ENCODE data around the gene DCDC1. TPM values are rescaled to one million over a fixed set of nuclear protein-coding genes. Genes with fewer than 3 reads are reported as not detected.

Gene DCDC1
- polyA plus RNA-seq, 6 donors from 2014 or later, result not detected

- no peaks in the 10 kb centered on the region for H3K9me3 Mint-ChIP-seq
- ATAC-seq (ENCODE audit: low read depth in 2 of 2), result no peak
- H3K27ac Mint-ChIP-seq, result no peak overlapping the region
- no peaks in the 10 kb centered on the region for H3K36me3 Mint-ChIP-seq
- DNase-seq, result no peak
- peaks cover 3 to 24% (median 16%) of the 10 kb centered on the region in 3 donors for H3K27me3 Mint-ChIP-seq
- H3K4me1 Mint-ChIP-seq, result no peaks in the 10 kb centered on the region
- no peak overlapping the region for H3K4me3 Mint-ChIP-seq
Observed at GRCh38 chr11:30914143-30914762, 455.3 kb downstream of the DCDC1 start.

- H3K27me3 Mint-ChIP-seq, result peaks cover 3 to 17% (median 16%) of the 10 kb centered on the region in 3 donors
- no peaks in the 10 kb centered on the region for H3K9me3 Mint-ChIP-seq
- H3K36me3 Mint-ChIP-seq, result no peaks in the 10 kb centered on the region
- ATAC-seq (ENCODE audit: low read depth in 2 of 2) (no peak), DNase-seq (no peak)
- no peaks in the 10 kb centered on the region for H3K4me1 Mint-ChIP-seq
- H3K27ac Mint-ChIP-seq, result no peak overlapping the region
- no peak overlapping the region for H3K4me3 Mint-ChIP-seq
Observed at GRCh38 chr11:30911247-30911646, 458.3 kb downstream of the DCDC1 start.

- no peak for DNase-seq
- no peak for ATAC-seq (ENCODE audit: low read depth in 2 of 2)
- H3K4me1 Mint-ChIP-seq, result no peaks in the 10 kb centered on the region
- no peak overlapping the region for H3K4me3 Mint-ChIP-seq
- no peaks in the 10 kb centered on the region for H3K36me3 Mint-ChIP-seq
- H3K27ac Mint-ChIP-seq, result no peak overlapping the region
- H3K27me3 Mint-ChIP-seq, result peaks cover 3 to 16% (median 6%) of the 10 kb centered on the region in 3 donors
- H3K9me3 Mint-ChIP-seq, result no peaks in the 10 kb centered on the region
Observed at GRCh38 chr11:30908857-30909256, 460.7 kb downstream of the DCDC1 start.

GRCh38 chr11:30908272-30908671, 461.3 kb downstream of the DCDC1 start:
- Mint-ChIP-seq H3K27me3 (peaks cover 0 to 11% (median 2%) of the 10 kb centered on the region in 3 donors), H3K4me3 (no peak overlapping the region), H3K4me1 (no peaks in the 10 kb centered on the region), H3K9me3 (no peaks in the 10 kb centered on the region), H3K27ac (no peak overlapping the region), H3K36me3 (no peaks in the 10 kb centered on the region)
- DNase-seq (no peak), ATAC-seq (ENCODE audit: low read depth in 2 of 2) (no peak)

- peaks cover 0 to 7% (median under 1%) of the 10 kb centered on the region in 3 donors for H3K27me3 Mint-ChIP-seq
- H3K27ac Mint-ChIP-seq, result no peak overlapping the region
- no peaks in the 10 kb centered on the region for H3K4me1 Mint-ChIP-seq
- no peak overlapping the region for H3K4me3 Mint-ChIP-seq
- H3K9me3 Mint-ChIP-seq, result no peaks in the 10 kb centered on the region
- H3K36me3 Mint-ChIP-seq, result no peaks in the 10 kb centered on the region
- ATAC-seq (ENCODE audit: low read depth in 2 of 2), result no peak
- no peak for DNase-seq
Observed at GRCh38 chr11:30902929-30903328, 466.6 kb downstream of the DCDC1 start.

- no peaks in the 10 kb centered on the region for H3K4me1 Mint-ChIP-seq
- H3K27me3 Mint-ChIP-seq, result peaks cover 0 to 8% (median 5%) of the 10 kb centered on the region in 3 donors
- H3K27ac Mint-ChIP-seq, result no peak overlapping the region
- no peak for DNase-seq
- no peak for ATAC-seq (ENCODE audit: low read depth in 2 of 2)
- H3K9me3 Mint-ChIP-seq, result no peaks in the 10 kb centered on the region
- no peak overlapping the region for H3K4me3 Mint-ChIP-seq
- no peaks in the 10 kb centered on the region for H3K36me3 Mint-ChIP-seq
Observed at GRCh38 chr11:30895046-30895445, 474.5 kb downstream of the DCDC1 start.

GRCh38 chr11:30893318-30893717, 476.2 kb downstream of the DCDC1 start:
- DNase-seq (no peak), ATAC-seq (ENCODE audit: low read depth in 2 of 2) (no peak)
- Mint-ChIP-seq H3K27ac (no peak overlapping the region), H3K36me3 (no peaks in the 10 kb centered on the region), H3K4me3 (no peak overlapping the region), H3K4me1 (no peaks in the 10 kb centered on the region), H3K9me3 (no peaks in the 10 kb centered on the region), H3K27me3 (peaks cover 0 to 9% (median 5%) of the 10 kb centered on the region in 3 donors)

- H3K4me1 Mint-ChIP-seq, result no peaks in the 10 kb centered on the region
- H3K27ac Mint-ChIP-seq, result no peak overlapping the region
- no peaks in the 10 kb centered on the region for H3K36me3 Mint-ChIP-seq
- no peak for DNase-seq
- H3K4me3 Mint-ChIP-seq, result no peak overlapping the region
- peaks cover 0 to 7% (median 0%) of the 10 kb centered on the region in 3 donors for H3K27me3 Mint-ChIP-seq
- ATAC-seq (ENCODE audit: low read depth in 2 of 2), result no peak
- H3K9me3 Mint-ChIP-seq, result no peaks in the 10 kb centered on the region
Observed at GRCh38 chr11:30889143-30889794, 480.3 kb downstream of the DCDC1 start.

- peaks cover 0 to 2% (median 0%) of the 10 kb centered on the region in 7 donors for H3K9me3 Mint-ChIP-seq
Observed at GRCh38 chr11:30879322-30880005, 490.1 kb downstream of the DCDC1 start.

GRCh38 chr11:30878400-30878799, 491.1 kb downstream of the DCDC1 start:
- no peak overlapping the region for H3K27ac Mint-ChIP-seq
- no peaks in the 10 kb centered on the region for H3K4me1 Mint-ChIP-seq
- H3K4me3 Mint-ChIP-seq, result no peak overlapping the region
- no peaks in the 10 kb centered on the region for H3K36me3 Mint-ChIP-seq
- no peak for ATAC-seq (ENCODE audit: low read depth in 2 of 2)
- H3K27me3 Mint-ChIP-seq, result peaks cover 0 to 10% (median 0%) of the 10 kb centered on the region in 3 donors
- DNase-seq, result no peak
- H3K9me3 Mint-ChIP-seq, result peaks cover 0 to 2% (median 0%) of the 10 kb centered on the region in 7 donors

More at GRCh38 chr11:30879322-30880005, 490.1 kb downstream of the DCDC1 start:
- H3K27me3 Mint-ChIP-seq, result peaks cover 0 to 12% (median 0%) of the 10 kb centered on the region in 3 donors
- no peaks in the 10 kb centered on the region for H3K4me1 Mint-ChIP-seq
- DNase-seq (no peak), ATAC-seq (ENCODE audit: low read depth in 2 of 2) (no peak)
- no peaks in the 10 kb centered on the region for H3K36me3 Mint-ChIP-seq
- no peak overlapping the region for H3K4me3 Mint-ChIP-seq
- H3K27ac Mint-ChIP-seq, result no peak overlapping the region

- Mint-ChIP-seq H3K9me3 (peaks cover 0 to 2% (median 0%) of the 10 kb centered on the region in 7 donors), H3K36me3 (no peaks in the 10 kb centered on the region), H3K4me1 (no peaks in the 10 kb centered on the region), H3K27ac (no peak overlapping the region), H3K4me3 (no peak overlapping the region), H3K27me3 (peaks cover 0 to 4% (median 0%) of the 10 kb centered on the region in 3 donors)
- no peak for ATAC-seq (ENCODE audit: low read depth in 2 of 2)
- no peak for DNase-seq
Observed at GRCh38 chr11:30876663-30877396, 492.7 kb downstream of the DCDC1 start.

GRCh38 chr11:30876228-30876627, 493.3 kb downstream of the DCDC1 start:
- no peak for DNase-seq
- Mint-ChIP-seq H3K36me3 (no peaks in the 10 kb centered on the region), H3K9me3 (no peaks in the 10 kb centered on the region), H3K4me3 (no peak overlapping the region), H3K4me1 (no peaks in the 10 kb centered on the region), H3K27ac (no peak overlapping the region), H3K27me3 (peaks cover 0 to 7% (median 0%) of the 10 kb centered on the region in 3 donors)
- ATAC-seq (ENCODE audit: low read depth in 2 of 2), result no peak

GRCh38 chr11:30875806-30876205, 493.7 kb downstream of the DCDC1 start:
- ATAC-seq (ENCODE audit: low read depth in 2 of 2) (no peak), DNase-seq (no peak)
- H3K27ac Mint-ChIP-seq, result no peak overlapping the region
- H3K4me3 Mint-ChIP-seq, result no peak overlapping the region
- no peaks in the 10 kb centered on the region for H3K9me3 Mint-ChIP-seq
- peaks cover 0 to 7% (median 0%) of the 10 kb centered on the region in 3 donors for H3K27me3 Mint-ChIP-seq
- no peaks in the 10 kb centered on the region for H3K36me3 Mint-ChIP-seq
- no peaks in the 10 kb centered on the region for H3K4me1 Mint-ChIP-seq
